CD4-positive, alpha-beta T cell treated with Interferon gamma for 1 hour (primary cell): ENCODE results near the gene ATP10B.
"Not testable (repeated sequence)": the region's sequence is repeated elsewhere in the genome, so short reads cannot be mapped to it uniquely, and the experiment has no call there.

Source experiments
- DNase-seq: peaks from one replicate; pipeline ENCODE4 v3.0.0-alpha.2; 2020

Gene ATP10B

DNA sequence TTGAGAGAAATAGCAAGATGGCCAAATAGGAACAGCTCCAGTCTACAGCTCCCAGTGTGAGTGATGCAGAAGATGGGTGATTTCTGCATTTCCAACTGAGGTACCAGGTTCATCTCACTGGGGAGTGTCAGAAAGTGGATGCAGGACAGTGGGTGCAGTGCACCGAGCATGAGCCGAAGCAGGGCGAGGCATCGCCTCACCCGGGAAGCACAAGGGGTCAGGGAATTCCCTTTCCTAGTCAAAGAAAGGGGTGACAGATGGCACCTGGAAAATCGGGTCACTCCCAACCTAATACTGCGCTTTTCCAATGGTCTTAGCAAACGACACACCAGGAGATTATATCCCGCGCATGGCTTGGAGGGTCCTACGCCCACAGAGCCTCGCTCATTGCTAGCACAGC lies 39.0 kb downstream of the ATP10B start:
- DNase-seq = not testable (repeated sequence)

- DNase-seq = no peak
Measured at GRCh38 chr5:160805376-160805775, 46.6 kb downstream of the ATP10B start.

- DNase-seq = no peak
Measured at GRCh38 chr5:160802592-160802991, 49.4 kb downstream of the ATP10B start.

DNA sequence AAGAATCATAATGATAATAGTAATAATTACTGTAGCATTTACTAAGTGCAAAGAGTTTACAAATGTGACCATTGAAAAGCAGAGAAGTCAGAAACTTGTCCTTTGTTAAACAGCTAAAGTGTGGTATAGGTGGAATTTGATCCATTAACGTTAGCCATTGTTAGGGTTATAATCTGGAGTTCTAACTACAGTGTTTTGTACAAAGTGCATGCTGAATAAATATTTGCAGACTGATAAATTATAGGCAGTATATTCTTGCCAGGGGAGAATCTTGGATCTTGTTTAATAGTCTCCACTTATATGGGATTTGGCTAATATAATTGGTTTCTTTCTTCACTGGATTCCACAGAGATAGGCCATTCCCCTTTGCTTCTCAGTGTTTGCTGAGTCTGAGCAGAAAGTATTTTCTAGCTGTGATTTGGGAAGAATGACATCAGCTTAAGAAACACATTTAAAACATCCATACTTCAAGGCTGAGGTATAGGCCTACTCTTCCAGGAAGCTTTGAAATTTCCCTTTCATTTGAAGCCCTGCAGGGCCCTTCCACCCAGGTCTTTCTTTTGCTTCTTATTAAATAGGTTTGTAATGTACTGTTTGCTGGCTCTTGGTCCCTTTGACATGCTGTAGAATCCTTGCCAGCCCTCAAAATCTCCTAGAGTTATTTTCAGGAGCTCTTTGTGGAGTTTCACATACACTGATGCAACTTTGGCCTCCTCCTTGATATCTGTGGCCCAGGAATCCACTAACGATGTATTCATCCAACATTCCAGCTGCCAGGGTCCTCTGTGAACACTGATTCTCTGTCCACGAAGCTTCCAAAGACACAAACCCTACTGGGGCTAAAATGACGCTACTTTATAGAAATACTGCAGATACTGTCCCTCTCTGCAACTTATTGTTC lies 51.4 kb downstream of the ATP10B start:
- no peak for DNase-seq

DNA sequence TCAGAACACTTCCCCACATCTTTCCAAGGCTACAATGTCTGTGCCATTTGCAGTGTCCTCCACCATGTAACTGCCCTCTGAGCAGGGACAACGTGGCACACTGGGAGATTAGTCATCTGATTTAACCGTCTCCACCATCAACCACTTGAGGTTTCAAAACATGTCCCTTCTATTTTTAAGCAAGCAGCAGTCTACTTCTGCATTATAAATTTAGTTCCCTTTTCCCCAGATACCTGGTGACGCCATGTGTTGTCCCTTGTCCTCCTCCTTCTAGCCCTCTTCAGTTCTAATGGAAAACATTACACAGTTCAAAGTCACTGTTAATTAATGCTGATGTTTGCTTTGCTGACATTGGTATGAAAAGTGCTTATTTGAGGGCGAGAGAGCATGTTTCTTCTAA lies 52.8 kb downstream of the ATP10B start:
- peak; percentile 27 for DNase-seq

DNA sequence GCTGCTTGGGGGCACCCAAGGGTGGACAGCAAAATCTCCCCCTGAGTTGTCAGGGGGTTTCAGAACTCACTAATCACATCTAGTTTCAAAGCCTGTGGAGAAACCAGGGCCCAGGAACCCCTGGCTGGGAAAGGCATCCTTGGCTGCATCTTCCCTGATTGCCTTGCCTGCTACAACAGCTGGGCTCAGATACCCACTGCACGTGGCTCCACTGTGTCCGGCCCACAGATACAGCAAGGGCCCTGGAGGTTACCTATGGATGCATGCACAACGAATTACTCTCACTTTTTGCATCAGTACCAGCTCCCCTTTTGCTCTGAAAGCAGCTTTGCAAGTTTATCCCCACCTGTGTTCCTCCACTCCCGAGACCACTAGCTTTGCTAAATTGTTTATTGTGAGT lies 55.0 kb downstream of the ATP10B start:
- DNase-seq = no peak

GRCh38 chr5:160793530-160793899 lies 58.5 kb downstream of the ATP10B start:
- DNase-seq = no peak

DNA sequence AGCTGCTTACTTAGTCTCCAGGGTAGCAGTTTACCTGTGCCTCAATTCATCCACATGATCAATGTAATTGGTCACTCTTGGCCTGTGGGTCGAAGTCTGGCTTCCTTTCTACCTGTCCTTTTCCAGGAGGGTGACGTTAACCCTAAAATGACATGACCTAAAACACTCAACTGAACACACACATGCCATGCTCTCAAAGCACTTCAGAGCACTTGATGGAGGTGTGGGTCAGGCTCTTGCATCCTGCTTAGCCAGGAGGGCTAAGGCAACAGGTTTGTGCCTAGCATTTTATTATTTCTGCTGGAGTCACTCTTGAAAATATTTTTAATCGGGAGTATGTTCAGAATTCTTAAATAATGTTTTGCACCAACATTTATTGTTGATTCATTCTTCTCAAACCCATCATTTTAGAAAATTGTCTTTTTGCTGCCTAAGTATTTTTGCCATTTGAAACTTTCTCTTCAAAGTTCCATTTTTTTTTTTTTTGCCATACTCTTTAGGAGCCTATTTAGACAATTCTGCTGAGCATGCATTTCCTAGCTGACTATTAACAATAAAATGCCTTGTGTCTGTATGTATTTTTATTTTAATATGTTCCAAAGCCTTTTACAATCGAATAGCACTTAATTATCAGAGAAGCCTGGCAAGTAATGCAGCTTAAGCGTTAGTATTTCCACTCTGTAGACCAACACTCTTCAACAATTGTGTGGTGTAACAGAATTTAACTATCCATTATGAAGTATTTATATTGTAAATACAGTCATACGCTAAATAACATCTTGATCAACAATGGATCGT lies 59.1 kb downstream of the ATP10B start:
- DNase-seq = no peak

DNA sequence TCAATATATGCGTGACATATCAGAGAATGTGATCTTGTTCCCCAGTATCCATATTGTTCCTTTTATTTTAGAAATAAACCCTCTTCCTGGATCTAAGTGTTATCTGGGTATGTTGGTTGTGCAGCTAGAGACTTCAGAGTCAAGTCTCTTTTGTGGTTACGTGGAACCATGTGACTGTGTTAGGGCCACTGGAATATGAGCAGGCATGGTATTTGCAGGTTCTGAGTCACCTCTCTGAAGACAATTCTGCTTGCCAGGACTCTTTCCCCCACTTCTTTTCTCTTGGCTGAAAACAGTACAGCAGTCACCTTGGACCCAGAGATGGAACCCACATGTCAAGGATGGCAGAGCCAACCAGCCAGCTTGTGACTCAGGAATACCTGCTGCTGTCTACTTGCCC lies 59.7 kb downstream of the ATP10B start:
- no peak for DNase-seq

- no peak for DNase-seq
Measured at GRCh38 chr5:160789219-160789859, 62.7 kb downstream of the ATP10B start.

DNA sequence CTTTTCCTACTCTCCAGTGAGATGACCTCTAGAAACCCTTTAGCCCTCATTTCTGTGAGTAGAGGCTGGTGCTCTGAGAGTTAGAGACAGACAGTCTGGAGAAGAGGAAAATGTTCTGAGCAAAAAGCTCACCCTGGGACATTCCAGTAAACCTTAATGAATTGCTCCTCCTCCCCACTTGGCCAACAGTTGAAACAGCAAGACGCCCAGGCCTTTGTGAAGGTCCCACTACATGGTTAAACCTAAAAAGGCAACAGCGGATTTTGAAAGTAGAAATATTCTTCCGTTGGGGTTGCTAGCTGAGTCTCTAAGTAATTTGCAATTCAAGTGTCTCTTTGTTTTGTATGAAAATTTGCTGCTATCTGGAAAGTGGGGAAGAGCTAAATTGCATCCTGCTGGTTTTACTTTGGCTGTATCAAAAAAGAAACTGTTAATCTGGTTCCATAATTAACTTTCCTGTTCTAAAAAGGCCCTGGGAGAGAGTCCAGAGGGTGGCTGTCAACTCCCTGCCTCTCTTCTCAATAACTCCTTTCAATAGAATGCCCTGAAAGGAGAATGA lies 63.8 kb downstream of the ATP10B start:
- DNase-seq = no peak

GRCh38 chr5:160787240-160787639 lies 64.8 kb downstream of the ATP10B start:
- DNase-seq = no peak

DNA sequence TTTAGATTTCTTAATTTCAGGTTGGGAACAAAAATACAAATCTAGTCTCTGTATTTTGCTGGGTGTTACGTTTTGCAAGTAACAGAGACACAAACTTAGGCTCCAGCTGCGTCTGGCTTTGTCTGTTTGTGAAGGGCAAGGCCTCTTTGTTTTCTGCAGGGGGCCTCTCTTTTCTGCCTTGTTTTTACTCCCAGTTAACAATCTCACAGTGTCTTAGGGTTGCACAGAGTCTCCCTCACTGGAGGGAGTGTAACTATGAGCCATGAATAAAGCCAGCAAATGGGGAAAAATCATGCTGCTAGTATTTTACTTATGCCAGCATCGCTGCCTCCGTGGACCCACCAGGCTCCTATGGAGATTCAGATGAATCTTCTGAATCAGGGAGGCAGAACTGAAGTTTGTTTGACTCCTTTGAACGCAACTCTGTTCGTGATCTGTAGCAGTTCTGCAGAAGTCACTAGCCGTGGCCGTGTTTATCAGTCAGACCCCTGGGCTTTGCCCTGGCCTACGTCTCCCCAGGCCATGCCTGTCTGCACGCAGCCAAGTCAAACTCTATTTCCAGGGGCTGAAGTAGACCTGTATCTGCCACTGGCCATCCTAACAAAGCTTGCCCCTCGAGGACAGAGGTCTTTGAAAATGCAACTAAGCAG lies 77.2 kb downstream of the ATP10B start:
- no peak for DNase-seq

- DNase-seq = no peak
Measured at GRCh38 chr5:160773646-160774410, 78.2 kb downstream of the ATP10B start.

- DNase-seq = no peak
Measured at GRCh38 chr5:160772854-160773253, 79.2 kb downstream of the ATP10B start.

GRCh38 chr5:160770718-160771117 lies 81.3 kb downstream of the ATP10B start:
- DNase-seq = no peak

GRCh38 chr5:160769301-160769700 lies 82.7 kb downstream of the ATP10B start:
- DNase-seq = no peak

GRCh38 chr5:160767062-160767461 lies 84.9 kb downstream of the ATP10B start:
- no peak for DNase-seq

GRCh38 chr5:160760008-160760407 lies 92.0 kb downstream of the ATP10B start:
- DNase-seq = no peak

DNA sequence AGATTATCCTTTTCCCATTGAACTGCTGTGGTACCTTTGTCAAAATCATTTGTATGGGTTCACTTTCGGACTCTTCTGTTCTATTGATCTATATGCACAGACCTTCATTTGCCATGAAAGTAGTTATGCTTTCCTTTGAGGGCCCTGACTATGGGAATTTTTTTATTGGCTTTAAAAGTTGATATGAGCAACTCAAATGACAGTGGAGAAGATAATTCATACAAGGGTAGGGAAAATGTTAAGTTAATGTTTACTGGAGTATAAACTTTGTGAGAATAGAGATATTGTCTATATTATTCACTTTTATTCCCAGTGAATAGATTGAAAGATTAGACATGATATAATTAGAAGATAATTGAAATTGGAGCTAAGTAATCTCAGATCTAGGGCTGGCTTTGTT lies 94.8 kb downstream of the ATP10B start:
- no peak for DNase-seq

DNA sequence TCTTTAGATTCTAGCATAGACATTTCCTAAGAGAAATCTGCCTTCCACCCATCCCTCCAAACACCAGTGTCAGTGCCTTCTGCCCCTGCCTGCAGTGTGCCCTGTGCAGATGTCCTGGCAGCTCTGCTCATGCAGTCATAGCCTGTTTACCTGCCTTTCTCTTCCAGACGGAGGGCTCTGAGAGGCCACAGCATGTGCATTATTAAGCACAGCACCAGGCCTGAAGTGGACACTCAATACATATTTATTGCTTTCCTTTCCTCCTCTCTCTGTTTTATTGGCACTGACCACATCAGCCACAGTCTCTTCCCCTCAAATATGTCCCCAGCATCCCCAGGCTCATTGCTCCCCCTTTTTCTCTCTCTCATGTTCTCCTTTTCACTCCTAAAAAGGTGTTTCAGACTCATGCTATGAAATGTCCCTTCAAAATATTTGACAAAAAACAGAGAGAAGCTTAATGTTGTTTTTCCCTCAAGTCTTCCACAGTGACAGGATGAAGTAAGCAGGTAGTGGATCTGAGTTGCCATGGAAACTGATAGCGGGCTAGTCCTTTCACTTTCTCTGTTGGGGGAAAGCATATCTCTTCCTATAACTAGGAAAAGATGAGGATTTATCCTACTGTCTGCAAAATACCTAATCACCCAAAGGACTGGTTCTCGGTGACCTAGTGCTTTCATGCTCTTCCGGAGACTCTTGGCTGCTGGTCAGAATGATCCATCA lies 100.9 kb downstream of the ATP10B start:
- DNase-seq = no peak
